ENCODE results near the gene NRARP. TPM values are rescaled to one million over a fixed set of nuclear protein-coding genes. Genes with fewer than 3 reads are reported as not detected.

Gene NRARP
- total RNA-seq, 6 donors from 2014 or later: 3.1 to 26.9 (median 9.5) TPM

GRCh38 chr9:137268538-137269201 is 33.4 kb downstream of the NRARP start:
- Histone ChIP-seq H3K4me1 (peaks cover 39 to 67% (median 42%) of the 10 kb centered on the region in 4 donors), H3K27me3 (no peaks in the 10 kb centered on the region), H3K4me3 (peak overlapping the region in 3 of 4 donors; percentile 2 to 31 (median 26)), H3K36me3 (peaks cover 15 to 74% (median 44%) of the 10 kb centered on the region in 4 donors), H3K9me3 (no peaks in the 10 kb centered on the region), H3K27ac (peak overlapping the region; percentile 70 to 85 (median 82))
- 47 to 69% methylated on average over 12 to 19 of the region's 19 CpGs for WGBS, 2 donors
- ATAC-seq (ENCODE audit: low FRiP score in 2 of 2) (no peak), DNase-seq (no peak)
- TF ChIP-seq CTCF (IDR thresholded peaks at IDR 0.05) (no peak), POLR2A (IDR thresholded peaks at IDR 0.05) (no peak), POLR2AphosphoS5 (IDR thresholded peaks at IDR 0.05) (no peak), EP300 (IDR thresholded peaks at IDR 0.05) (no peak)

GRCh38 chr9:137267933-137268355 is 34.1 kb downstream of the NRARP start:
- peak overlapping the region; percentile 70 to 85 (median 82) for H3K27ac ChIP-seq
- H3K27me3 ChIP-seq: no peaks in the 10 kb centered on the region
- TF ChIP-seq POLR2A (IDR thresholded peaks at IDR 0.05): no peak
- no peak for TF ChIP-seq POLR2AphosphoS5 (IDR thresholded peaks at IDR 0.05)
- TF ChIP-seq CTCF (IDR thresholded peaks at IDR 0.05): no peak
- no peak for TF ChIP-seq EP300 (IDR thresholded peaks at IDR 0.05)
- peak overlapping the region in 2 of 4 donors; percentile 26 to 31 for H3K4me3 ChIP-seq
- 62 to 77% methylated on average over 3 to 6 of the region's 6 CpGs for WGBS, 2 donors
- H3K9me3 ChIP-seq: no peaks in the 10 kb centered on the region
- ATAC-seq (ENCODE audit: low FRiP score in 2 of 2) (no peak), DNase-seq (no peak)
- peaks cover 37 to 60% (median 40%) of the 10 kb centered on the region in 4 donors for H3K4me1 ChIP-seq
- peaks cover 12 to 76% (median 46%) of the 10 kb centered on the region in 4 donors for H3K36me3 ChIP-seq

- Histone ChIP-seq H3K4me1 (peaks cover 34 to 53% (median 40%) of the 10 kb centered on the region in 4 donors), H3K36me3 (peaks cover 11 to 67% (median 37%) of the 10 kb centered on the region in 4 donors), H3K9me3 (no peaks in the 10 kb centered on the region), H3K27me3 (no peaks in the 10 kb centered on the region), H3K27ac (peak overlapping the region in 1 of 4 donors; percentile 81), H3K4me3 (no peak overlapping the region)
- TF ChIP-seq CTCF (IDR thresholded peaks at IDR 0.05): no peak
- no peak for TF ChIP-seq EP300 (IDR thresholded peaks at IDR 0.05)
- no peak for TF ChIP-seq POLR2A (IDR thresholded peaks at IDR 0.05)
- no peak for TF ChIP-seq POLR2AphosphoS5 (IDR thresholded peaks at IDR 0.05)
- WGBS, 2 donors: 90 to 93% methylated on average over 31 to 32 of the region's 34 CpGs
- ATAC-seq (ENCODE audit: low FRiP score in 2 of 2) (no peak), DNase-seq (peak in 1 of 2 donors; percentile 71)
Observed at GRCh38 chr9:137266585-137267453, 35.3 kb downstream of the NRARP start.

- WGBS, 2 donors: 90 to 91% methylated on average over 2 to 14 of the region's 15 CpGs
- peaks cover 34 to 50% (median 36%) of the 10 kb centered on the region in 4 donors for H3K4me1 ChIP-seq
- peaks cover 11 to 63% (median 37%) of the 10 kb centered on the region in 4 donors for H3K36me3 ChIP-seq
- DNase-seq (peak in 1 of 2 donors; percentile 80), ATAC-seq (ENCODE audit: low FRiP score in 2 of 2) (no peak)
- peak overlapping the region in 1 of 4 donors; percentile 81 for H3K27ac ChIP-seq
- H3K27me3 ChIP-seq: no peaks in the 10 kb centered on the region
- TF ChIP-seq POLR2AphosphoS5 (IDR thresholded peaks at IDR 0.05) (no peak), POLR2A (IDR thresholded peaks at IDR 0.05) (no peak), CTCF (IDR thresholded peaks at IDR 0.05) (no peak), EP300 (IDR thresholded peaks at IDR 0.05) (no peak)
- no peaks in the 10 kb centered on the region for H3K9me3 ChIP-seq
- no peak overlapping the region for H3K4me3 ChIP-seq
Observed at GRCh38 chr9:137266162-137266527, 35.9 kb downstream of the NRARP start.

Measured in upper lobe of left lung (tissue), 6 donors.